CD4-positive, alpha-beta memory T cell (primary cell): Measurements from ENCODE around the gene TPSB2. TPM values are rescaled to one million over a fixed set of nuclear protein-coding genes. Genes with fewer than 3 reads are reported as not detected.
"Not testable (repeated sequence)": the region's sequence is repeated elsewhere in the genome, so short reads cannot be mapped to it uniquely, and the experiment has no call there.

Source experiments
- CTCF ChIA-PET: fragments of 350-600 bp; sonication (Branson Sonifier 250); formaldehyde crosslinking; loops from one replicate; lab custom pipeline; 2021; ENCODE audit warnings: inconsistent platforms; ENCODE audit not compliant: partially characterized antibody; lab: Charles Lee
- POLR2A ChIA-PET: fragments of 350-600 bp; sonication (Branson Sonifier 250); formaldehyde crosslinking; loops from one replicate; lab custom pipeline; 2021; ENCODE audit not compliant: partially characterized antibody; lab: Charles Lee
- DNase-seq, 5 donors: peaks; one replicate each; pipeline versions ENCODE4 v3.0.0 to v3.0.0-alpha.2; 2020 to 2022; ENCODE audit warnings: mixed read lengths in 1 of 5
- H3K27ac ChIP-seq: one replicate; pipeline ENCODE4 v1.7.0; 2013; ENCODE audit warnings: low read depth, low read length
- H3K27me3 ChIP-seq: 2 replicates; pipeline ENCODE4 v1.7.0; 2013; ENCODE audit warnings: mild to moderate bottlenecking, low read length, moderate library complexity; ENCODE audit not compliant: insufficient read depth
- H3K36me3 ChIP-seq: 2 replicates; pipeline ENCODE4 v1.7.0; 2013; ENCODE audit warnings: mild to moderate bottlenecking, low read length, moderate library complexity; ENCODE audit not compliant: insufficient read depth
- H3K4me1 ChIP-seq: 2 replicates; pipeline ENCODE4 v1.7.0; 2013; ENCODE audit warnings: mild to moderate bottlenecking, low read length, moderate library complexity; ENCODE audit not compliant: insufficient read depth
- H3K4me3 ChIP-seq, 2 donors: one replicate each; pipeline ENCODE4 v1.7.0; 2013; ENCODE audit warnings: low read length in 2 of 2, mild to moderate bottlenecking in 1 of 2
- H3K9me3 ChIP-seq, 2 donors: one replicate each; pipeline ENCODE4 v1.7.0; 2013; ENCODE audit warnings: low read length in 2 of 2, control low read depth in 1 of 2; ENCODE audit not compliant: control insufficient read depth in 1 of 2
- H3K27ac Mint-ChIP-seq, 7 donors: one replicate each; pipeline ENCODE4 v1.8.0; 2020 to 2021; ENCODE audit warnings: mixed read lengths in 7 of 7, mild to moderate bottlenecking in 6 of 7, inconsistent platforms in 3 of 7, moderate library complexity in 3 of 7
- H3K27me3 Mint-ChIP-seq, 2 donors: one replicate each; pipeline ENCODE4 v1.8.0; 2020 to 2021; ENCODE audit warnings: mixed read lengths in 2 of 2
- H3K36me3 Mint-ChIP-seq, 2 donors: one replicate each; pipeline ENCODE4 v1.8.0; 2020 to 2021; ENCODE audit warnings: mixed read lengths in 2 of 2, inconsistent platforms in 1 of 2, mild to moderate bottlenecking in 1 of 2
- H3K4me1 Mint-ChIP-seq, 4 donors: one replicate each; pipeline ENCODE4 v1.8.0; 2020 to 2021; ENCODE audit warnings: mixed read lengths in 4 of 4, mild to moderate bottlenecking in 1 of 4
- H3K4me3 Mint-ChIP-seq, 8 donors: one replicate each; pipeline ENCODE4 v1.8.0; 2020 to 2021; ENCODE audit warnings: mixed read lengths in 8 of 8, mild to moderate bottlenecking in 7 of 8, moderate library complexity in 6 of 8, inconsistent platforms in 3 of 8
- H3K9me3 Mint-ChIP-seq, 8 donors: one replicate each; pipeline ENCODE4 v1.8.0; 2020 to 2021; ENCODE audit warnings: mixed read lengths in 8 of 8, mild to moderate bottlenecking in 5 of 8, inconsistent platforms in 3 of 8, moderate library complexity in 1 of 8
- intact Hi-C: fragments of 100-400 bp; cut with micrococcal nuclease; formaldehyde crosslinking; loops from one replicate; pipeline ENCODE4 v1.15.1; 2023
- polyA plus RNA-seq, 2 donors: library from polyadenylated mRNA; unstranded; fragments of 300-500 nt; fragmentation: Illumina TruSeq; gene quantifications; one replicate each; pipeline ENCODE4 v1.2.3, GENCODE V29; 2021
- total RNA-seq, 2 experiments: library from RNA; stranded (reverse); gene quantifications; one replicate each; pipeline ENCODE4 v1.2.3, GENCODE V29; 2021

TPSB2 gene
- total and polyA plus RNA-seq, 4 experiments from 2014 or later: not detected

GRCh38 chr16:1189455-1189854 is 40.5 kb downstream of the TPSB2 start:
- no peak overlapping the region for H3K4me3 Mint-ChIP-seq
- no peaks in the 10 kb centered on the region for H3K9me3 ChIP-seq
- H3K27ac ChIP-seq: no peak overlapping the region
- H3K4me1 Mint-ChIP-seq: no peaks in the 10 kb centered on the region
- intact Hi-C loops: no loop called here
- H3K27me3 Mint-ChIP-seq: peaks cover 0 to 2% of the 10 kb centered on the region in 2 donors
- DNase-seq: no peak
- no peaks in the 10 kb centered on the region for H3K36me3 Mint-ChIP-seq
- CTCF ChIA-PET: no interaction called here
- no peaks in the 10 kb centered on the region for H3K36me3 ChIP-seq
- no peaks in the 10 kb centered on the region for H3K4me1 ChIP-seq
- no peaks in the 10 kb centered on the region for H3K27me3 ChIP-seq
- H3K4me3 ChIP-seq: no peak overlapping the region
- POLR2A ChIA-PET: no interaction called here
- peak overlapping the region in 1 of 7 donors; percentile 30 for H3K27ac Mint-ChIP-seq
- peaks cover 0 to 3% (median 0%) of the 10 kb centered on the region in 8 donors for H3K9me3 Mint-ChIP-seq

- H3K4me1 Mint-ChIP-seq: no peaks in the 10 kb centered on the region
- H3K27ac ChIP-seq: no peak overlapping the region
- intact Hi-C loops: no loop called here
- H3K4me3 Mint-ChIP-seq: no peak overlapping the region
- no peaks in the 10 kb centered on the region for H3K4me1 ChIP-seq
- H3K36me3 Mint-ChIP-seq: no peaks in the 10 kb centered on the region
- no peaks in the 10 kb centered on the region for H3K9me3 ChIP-seq
- no peaks in the 10 kb centered on the region for H3K36me3 ChIP-seq
- H3K27me3 ChIP-seq: no peaks in the 10 kb centered on the region
- H3K9me3 Mint-ChIP-seq: peaks cover 0 to 3% (median 0%) of the 10 kb centered on the region in 8 donors
- H3K4me3 ChIP-seq: no peak overlapping the region
- peak overlapping the region in 1 of 7 donors; percentile 45 for H3K27ac Mint-ChIP-seq
- POLR2A ChIA-PET: no interaction called here
- H3K27me3 Mint-ChIP-seq: peaks cover 0 to 2% of the 10 kb centered on the region in 2 donors
- CTCF ChIA-PET: no interaction called here
- DNase-seq: peak; percentile 43 to 51 (median 49)
Observed at GRCh38 chr16:1188432-1189189, 41.4 kb downstream of the TPSB2 start.

- H3K36me3 ChIP-seq, H3K4me1 Mint-ChIP-seq, H3K27ac ChIP-seq, H3K27ac Mint-ChIP-seq, H3K27me3 ChIP-seq, H3K9me3 Mint-ChIP-seq, H3K4me3 ChIP-seq, POLR2A ChIA-PET, H3K36me3 Mint-ChIP-seq, CTCF ChIA-PET, H3K9me3 ChIP-seq, H3K4me1 ChIP-seq, H3K4me3 Mint-ChIP-seq, DNase-seq, H3K27me3 Mint-ChIP-seq, intact Hi-C loops: not testable (repeated sequence)
Observed at GRCh38 chr16:1185460-1186207, 44.4 kb downstream of the TPSB2 start.

GRCh38 chr16:1184980-1185379 is 45.0 kb downstream of the TPSB2 start:
- no peak overlapping the region for H3K27ac Mint-ChIP-seq
- no peaks in the 10 kb centered on the region for H3K27me3 ChIP-seq
- H3K4me1 ChIP-seq: no peaks in the 10 kb centered on the region
- DNase-seq: no peak
- peaks cover 0 to 3% (median 0%) of the 10 kb centered on the region in 8 donors for H3K9me3 Mint-ChIP-seq
- H3K4me1 Mint-ChIP-seq: no peaks in the 10 kb centered on the region
- POLR2A ChIA-PET: no interaction called here
- H3K9me3 ChIP-seq: no peaks in the 10 kb centered on the region
- CTCF ChIA-PET: no interaction called here
- intact Hi-C loops: no loop called here
- no peak overlapping the region for H3K4me3 Mint-ChIP-seq
- H3K27ac ChIP-seq: no peak overlapping the region
- H3K36me3 Mint-ChIP-seq: no peaks in the 10 kb centered on the region
- H3K4me3 ChIP-seq: no peak overlapping the region
- no peaks in the 10 kb centered on the region for H3K36me3 ChIP-seq
- H3K27me3 Mint-ChIP-seq: no peaks in the 10 kb centered on the region

GRCh38 chr16:1184156-1184868 is 45.7 kb downstream of the TPSB2 start:
- Mint-ChIP-seq H3K4me1 (no peaks in the 10 kb centered on the region), H3K4me3 (no peak overlapping the region), H3K9me3 (peaks cover 0 to 3% (median 0%) of the 10 kb centered on the region in 8 donors), H3K27ac (no peak overlapping the region), H3K36me3 (no peaks in the 10 kb centered on the region), H3K27me3 (no peaks in the 10 kb centered on the region)
- Histone ChIP-seq H3K36me3 (no peaks in the 10 kb centered on the region), H3K9me3 (no peaks in the 10 kb centered on the region), H3K4me3 (no peak overlapping the region), H3K4me1 (no peaks in the 10 kb centered on the region), H3K27me3 (no peaks in the 10 kb centered on the region), H3K27ac (no peak overlapping the region)
- ChIA-PET CTCF (no interaction called here), POLR2A (no interaction called here)
- intact Hi-C loops: no loop called here
- DNase-seq: no peak

GRCh38 chr16:1182950-1183907 is 46.8 kb downstream of the TPSB2 start:
- no peaks in the 10 kb centered on the region for H3K4me1 Mint-ChIP-seq
- no peaks in the 10 kb centered on the region for H3K27me3 Mint-ChIP-seq
- no peak overlapping the region for H3K4me3 ChIP-seq
- no peak overlapping the region for H3K27ac ChIP-seq
- H3K27me3 ChIP-seq: no peaks in the 10 kb centered on the region
- ChIA-PET POLR2A (no interaction called here), CTCF (no interaction called here)
- H3K27ac Mint-ChIP-seq: no peak overlapping the region
- intact Hi-C loops: no loop called here
- no peak overlapping the region for H3K4me3 Mint-ChIP-seq
- H3K9me3 Mint-ChIP-seq: peaks cover 0 to 3% (median 0%) of the 10 kb centered on the region in 8 donors
- H3K36me3 Mint-ChIP-seq: no peaks in the 10 kb centered on the region
- H3K4me1 ChIP-seq: no peaks in the 10 kb centered on the region
- no peak for DNase-seq
- H3K36me3 ChIP-seq: no peaks in the 10 kb centered on the region
- H3K9me3 ChIP-seq: no peaks in the 10 kb centered on the region
